NCI-H1436 (cell line): Measurements from ENCODE around the gene CLTA.
A peak's percentile ranks its signal among the peaks of the same experiment; 100 is the strongest.
"Not testable (repeated sequence)": the region's sequence is repeated elsewhere in the genome, so short reads cannot be mapped to it uniquely, and the experiment has no call there.

Experiments used
- DNase-seq: peaks from one replicate; lab custom pipeline; 2025; lab: John Stamatoyannopoulos, UW

CLTA gene

GRCh38 chr9:36158122-36158521 is 32.6 kb upstream of the CLTA start:
- no peak for DNase-seq

- no peak for DNase-seq
Measured at GRCh38 chr9:36158917-36159316, 31.8 kb upstream of the CLTA start.

- DNase-seq, result not testable (repeated sequence)
Measured at GRCh38 chr9:36159509-36159908, 31.2 kb upstream of the CLTA start.

- DNase-seq, result not testable (repeated sequence)
Measured at GRCh38 chr9:36160126-36160525, 30.6 kb upstream of the CLTA start.

GRCh38 chr9:36161187-36161586 is 29.5 kb upstream of the CLTA start:
- no peak for DNase-seq

GRCh38 chr9:36162211-36162738 is 28.4 kb upstream of the CLTA start:
- DNase-seq, result no peak

- no peak for DNase-seq
Measured at GRCh38 chr9:36163049-36163785, 27.5 kb upstream of the CLTA start.

GRCh38 chr9:36163786-36164170 is 26.9 kb upstream of the CLTA start:
- no peak for DNase-seq

- DNase-seq, result no peak
Measured at GRCh38 chr9:36164372-36164771, 26.3 kb upstream of the CLTA start.

GRCh38 chr9:36164989-36165388 is 25.7 kb upstream of the CLTA start:
- no peak for DNase-seq

GRCh38 chr9:36165826-36166167 is 24.9 kb upstream of the CLTA start:
- DNase-seq, result no peak

GRCh38 chr9:36166168-36166927 is 24.4 kb upstream of the CLTA start:
- peak; percentile 71 for DNase-seq

GRCh38 chr9:36169166-36169565 is 21.6 kb upstream of the CLTA start, which contains the start of gene CCIN:
Gene CCIN (plus strand): TSS chr9:36169388. CDS start chr9:36169503, 115 bp downstream.
- no peak for DNase-seq

- no peak for DNase-seq
Measured at GRCh38 chr9:36169708-36170107, 21.0 kb upstream of the CLTA start.

GRCh38 chr9:36170531-36170930 is 20.2 kb upstream of the CLTA start:
- DNase-seq, result no peak

- no peak for DNase-seq
Measured at GRCh38 chr9:36173861-36174260, 16.9 kb upstream of the CLTA start.

GRCh38 chr9:36174271-36174670 is 16.4 kb upstream of the CLTA start:
- DNase-seq, result no peak

GRCh38 chr9:36174731-36175130 is 16.0 kb upstream of the CLTA start:
- DNase-seq, result no peak

GRCh38 chr9:36175209-36175608 is 15.5 kb upstream of the CLTA start:
- DNase-seq, result not testable (repeated sequence)

- DNase-seq, result not testable (repeated sequence)
Measured at GRCh38 chr9:36176496-36176895, 14.2 kb upstream of the CLTA start.

- DNase-seq, result no peak
Measured at GRCh38 chr9:36177571-36177970, 13.2 kb upstream of the CLTA start.

GRCh38 chr9:36180243-36180642 is 10.5 kb upstream of the CLTA start:
- not testable (repeated sequence) for DNase-seq

- DNase-seq, result no peak
Measured at GRCh38 chr9:36187414-36187813, 3.3 kb upstream of the CLTA start.
